HepG2 (cell line): ENCODE results near the gene CYLD. TPM values are rescaled to one million over a fixed set of nuclear protein-coding genes. Genes with fewer than 3 reads are reported as not detected.

Experiments
- ATAC-seq: fragments of 200-7000 bp; cut with Tn5 transposase; 3 replicates; pipeline ENCODE4 v1.9.1; 2020; ENCODE audit warnings: mild to moderate bottlenecking, moderate library complexity
- BruUV-seq: library from RNA; stranded (reverse); fragments of 400-500 nt; replicated peaks from 2 replicates; lab custom pipeline; 2021; lab: Mats Ljungman, UMichigan
- CTCF ChIA-PET: fragments of 300-600 bp; formaldehyde crosslinking; extraction: SDS; loops from one replicate; lab custom pipeline; 2021; ENCODE audit warnings: low total read pairs, inconsistent platforms, low intra/inter-chr PET ratio; lab: Yijun Ruan, JAX
- POLR2A ChIA-PET: fragments of 350-600 bp; sonication (Branson Sonifier 250); formaldehyde crosslinking; loops from one replicate; lab custom pipeline; 2020; ENCODE audit warnings: antibody characterized with exemption, inconsistent platforms; lab: Yijun Ruan, JAX
- DNase-seq: peaks from one replicate; pipeline ENCODE4 v3.0.0-alpha.2; 2015; ENCODE audit warnings: low spot score
- FAIRE-seq: peaks from 3 replicates; lab custom pipeline; 2011; peaks lifted over from hg19 to GRCh38; lab: Jason Lieb, UNC
- H2AFZ ChIP-seq: one replicate; pipeline ENCODE4 v1.6.1; 2011; ENCODE audit warnings: low read length, inconsistent platforms
- H3K27ac ChIP-seq: fragments of 300-600 bp; 3 replicates; pipeline ENCODE4 v1.8.0; 2011; ENCODE audit warnings: mixed run types, mild to moderate bottlenecking, mixed read lengths, low read length, inconsistent platforms; ENCODE audit not compliant: insufficient read depth; ENCODE audit errors: extremely low read length
- H3K27me3 ChIP-seq, 2 experiments: fragments of 200-600 bp in 1 of 2; 2 replicates in 1 of 2; 3 replicates in 1 of 2; pipeline versions ENCODE4 v1.6.0 to v1.8.0; 2011; ENCODE audit warnings: low read length in 2 of 2, mild to moderate bottlenecking in 2 of 2, moderate library complexity in 2 of 2, inconsistent platforms in 1 of 2; ENCODE audit not compliant: insufficient read depth in 2 of 2, control insufficient read depth in 1 of 2
- H3K36me3 ChIP-seq, 2 experiments: fragments of 200-600 bp in 1 of 2; replicated peaks in 1 of 2; 2 replicates in 1 of 2; 3 replicates in 1 of 2; pipeline versions ENCODE4 v1.5.1 to v1.8.0; 2011; ENCODE audit warnings: low read length in 2 of 2, inconsistent platforms in 1 of 2; ENCODE audit not compliant: insufficient read depth in 2 of 2, control insufficient read depth in 1 of 2
- H3K4me1 ChIP-seq: 2 replicates; pipeline ENCODE4 v1.5.1; 2012; ENCODE audit warnings: low read length, inconsistent platforms; ENCODE audit not compliant: insufficient read depth
- H3K4me2 ChIP-seq: 2 replicates; pipeline ENCODE4 v1.6.0; 2011; ENCODE audit warnings: low read depth, low read length, inconsistent platforms
- H3K4me3 ChIP-seq, 3 experiments: fragments of 200-600 bp in 1 of 3; sonication (generic), shearing (Covaris generic) in 1 of 3; replicated peaks in 1 of 3; 2 replicates each; pipeline ENCODE4 v1.5.1; 2011 to 2016; ENCODE audit warnings: low read length in 3 of 3, inconsistent platforms in 2 of 3, low read depth in 2 of 3, mild to moderate bottlenecking in 2 of 3, control low read depth in 1 of 3, mixed read lengths in 1 of 3; ENCODE audit not compliant: insufficient read depth in 1 of 3
- H3K79me2 ChIP-seq: one replicate; pipeline ENCODE4 v1.6.1; 2011; ENCODE audit warnings: low read length, inconsistent platforms; ENCODE audit not compliant: insufficient read depth
- H3K9ac ChIP-seq: 2 replicates; pipeline ENCODE4 v1.6.0; 2011; ENCODE audit warnings: mild to moderate bottlenecking, low read depth, low read length, inconsistent platforms; ENCODE audit not compliant: insufficient read depth
- H3K9me3 ChIP-seq: 2 replicates; pipeline ENCODE4 v1.5.1; 2012; ENCODE audit warnings: mild to moderate bottlenecking, low read length
- H4K20me1 ChIP-seq: 2 replicates; pipeline ENCODE4 v1.6.0; 2011; ENCODE audit warnings: inconsistent platforms, mild to moderate bottlenecking, low read length, moderate library complexity; ENCODE audit not compliant: insufficient read depth
- CBX1 ChIP-seq: IDR thresholded peaks from one replicate; pipeline ENCODE4 v1.6.1; 2016; ENCODE audit warnings: antibody characterized with exemption, low read depth
- CSRNP2 ChIP-seq: sonication (generic); formaldehyde crosslinking; conservative IDR thresholded peaks from 2 replicates; pipeline ENCODE4 v1.8.0; 2022; ENCODE audit warnings: low read depth, missing genetic modification reagents
- EEA1 ChIP-seq: sonication (generic); formaldehyde crosslinking; IDR thresholded peaks from 2 replicates; pipeline ENCODE4 v1.5.1; 2020; ENCODE audit warnings: mild to moderate bottlenecking, missing genetic modification reagents, borderline replicate concordance
- IRF1 ChIP-seq: sonication (generic); formaldehyde crosslinking; IDR thresholded peaks from 2 replicates; pipeline ENCODE4 v1.4.0; 2020; ENCODE audit warnings: low read depth, mild to moderate bottlenecking, missing genetic modification reagents
- KDM5B ChIP-seq: sonication (generic); formaldehyde crosslinking; IDR thresholded peaks from 2 replicates; pipeline ENCODE4 v1.4.0; 2020; ENCODE audit warnings: missing genetic modification reagents, mild to moderate bottlenecking, borderline replicate concordance
- MAFF ChIP-seq: IDR thresholded peaks from 2 replicates; pipeline ENCODE4 v1.6.1; 2011; ENCODE audit warnings: low read depth, low read length, improper control_type of control experiment
- MAFK ChIP-seq, 2 experiments: IDR thresholded peaks in 1 of 2; conservative IDR thresholded peaks in 1 of 2; 2 replicates each; pipeline ENCODE4 v1.6.1; 2011; ENCODE audit warnings: improper control_type of control experiment in 2 of 2, low read length in 2 of 2
- SOX6 ChIP-seq, 2 experiments: fragments of 450-650 bp in 1 of 2; sonication (generic) in 1 of 2; formaldehyde crosslinking in 1 of 2; IDR thresholded peaks; 2 replicates each; pipeline versions ENCODE4 v1.4.0 to v1.6.1; 2017 to 2020; ENCODE audit warnings: antibody characterized with exemption in 1 of 2, mild to moderate bottlenecking in 1 of 2, missing genetic modification reagents in 1 of 2
- ZNF556 ChIP-seq: sonication (generic); formaldehyde crosslinking; IDR thresholded peaks from 2 replicates; pipeline ENCODE4 v1.4.0; 2020; ENCODE audit warnings: mild to moderate bottlenecking, missing genetic modification reagents, borderline replicate concordance
- WGBS: methylation state at CpG from one replicate; pipeline ENCODE4 v1.1.6; 2017; ENCODE audit warnings: low lambda C conversion rate; 5-methylcytosine and 5-hydroxymethylcytosine counted together
- in situ Hi-C: cut with HindIII; loops from 2 replicates; pipeline ENCODE4 v1.10.0; 2017; ENCODE audit warnings: low pct_unique_long_range_greater_than_20kb; ENCODE audit not compliant: extremely low pct_ligation_motif_present
- intact Hi-C: fragments of 100-400 bp; cut with micrococcal nuclease; formaldehyde crosslinking; loops from one replicate; pipeline ENCODE4 v1.10.0; 2022; ENCODE audit not compliant: unreplicated experiment
- polyA plus RNA-seq, 8 experiments: library from polyadenylated mRNA; depleted of rRNA in 3 of 8; stranded (reverse) in 7 of 8; unstranded in 1 of 8; fragments of >200 nt; fragmentation: Illumina TruSeq in 4 of 8; extraction: Trizol in 4 of 8; gene quantifications; 2 replicates each; pipeline versions ENCODE4 v1.2.1 to v1.2.3, GENCODE V29; 2011 to 2016; ENCODE audit warnings: low read depth in 4 of 8, missing spikeins in 1 of 8, mixed read lengths in 1 of 8; ENCODE audit not compliant: insufficient read depth in 1 of 8
- total RNA-seq, 5 experiments: library from RNA; depleted of rRNA; stranded (reverse); fragments of >200 nt; fragmentation: Illumina TruSeq; extraction: Trizol; gene quantifications; 2 replicates each; pipeline ENCODE4 v1.2.3, GENCODE V29; 2016; ENCODE audit warnings: low read depth in 1 of 5

Gene CYLD
- total and polyA plus RNA-seq, 2 of the 13 experiments (the other 11 are each of a cell fraction or from before 2014, with no cell fraction given) = 6.1 to 11.4 TPM

DNA sequence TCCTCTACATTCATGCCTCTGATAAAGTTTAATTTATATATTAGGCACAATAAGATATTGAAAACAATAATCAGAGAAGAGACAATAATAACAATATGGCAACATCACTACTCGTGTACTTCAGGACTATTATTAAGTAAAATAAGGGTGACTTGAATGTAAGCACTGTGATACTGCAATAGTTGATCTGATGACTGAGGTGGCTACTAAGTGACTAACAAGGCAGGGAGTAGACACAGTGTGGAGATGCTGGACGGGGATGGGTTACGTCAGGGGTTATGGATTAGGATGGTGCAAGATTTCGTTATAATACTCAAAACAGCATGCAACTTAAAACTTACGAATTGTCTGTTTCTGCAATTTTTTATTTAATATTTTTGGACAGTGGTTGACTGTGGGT lies 32.5 kb downstream of the CYLD start (continued):
- TF ChIP-seq SOX6 (IDR thresholded peaks at IDR 0.05) (no peak), SOX6 (CRISPR knock-in tag; IDR thresholded peaks at IDR 0.05) (no peak)

- H3K79me2 ChIP-seq = no peaks in the 10 kb centered on the region
- no peak overlapping the region for H2AFZ ChIP-seq
- intact Hi-C loops (no loop called here), in situ Hi-C loops (no loop called here)
- no peak overlapping the region for H3K4me3 ChIP-seq
- H3K36me3 ChIP-seq = no peaks in the 10 kb centered on the region; a peak in 1 of 5 replicates
- DNase-seq (no peak), ATAC-seq (no peak), FAIRE-seq (no peak)
- BruUV-seq = no TSS peak
- H3K27me3 ChIP-seq = no peaks in the 10 kb centered on the region
- no peak overlapping the region for H3K27ac ChIP-seq
- H3K9me3 ChIP-seq = no peaks in the 10 kb centered on the region
- ChIA-PET CTCF (no interaction called here), POLR2A (no interaction called here)
- H3K4me2 ChIP-seq = no peak overlapping the region
- TF ChIP-seq MAFF (peak; percentile 70), CBX1 (no peak), MAFK (conservative IDR thresholded peaks at IDR 0.05 in 1 of 2, IDR thresholded peaks at IDR 0.05 in 1 of 2; ENCODE audit: low read length in 2 of 2) (peak; percentile 83 to 87)
- TF ChIP-seq, all 625 proteins: peak for 2
- 80% methylated on average over 3 of the region's 3 CpGs for WGBS
- H3K4me1 ChIP-seq = no peaks in the 10 kb centered on the region
- H3K9ac ChIP-seq = no peak overlapping the region
- H4K20me1 ChIP-seq = no peaks in the 10 kb centered on the region
Observed at GRCh38 chr16:50774960-50775359, 33.1 kb downstream of the CYLD start.

DNA sequence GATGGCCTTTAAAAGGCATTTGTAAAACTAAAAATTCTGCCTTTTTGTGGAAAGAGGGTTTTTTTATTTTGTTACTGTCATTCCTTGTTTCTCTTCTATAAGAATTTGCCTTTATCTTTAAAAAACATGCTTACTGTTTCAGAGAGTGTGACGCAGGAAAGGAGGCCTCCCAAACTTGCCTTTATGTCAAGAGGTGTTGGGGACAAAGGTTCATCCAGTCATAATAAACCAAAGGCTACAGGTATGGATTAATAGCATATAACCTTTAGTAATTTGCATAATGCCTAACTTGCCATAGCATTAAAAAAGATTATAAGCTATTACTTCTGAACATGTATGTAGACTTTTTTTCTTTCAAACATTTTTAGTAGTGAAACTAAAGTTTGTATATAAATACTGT lies 34.2 kb downstream of the CYLD start:
- ChIA-PET CTCF (no interaction called here), POLR2A (no interaction called here)
- 89% methylated on average over 1 of the region's 1 CpG for WGBS
- Histone ChIP-seq H2AFZ (no peak overlapping the region), H3K4me1 (no peaks in the 10 kb centered on the region), H3K4me3 (no peak overlapping the region), H3K9ac (no peak overlapping the region), H3K36me3 (no peaks in the 10 kb centered on the region; a peak in 1 of 5 replicates), H4K20me1 (no peaks in the 10 kb centered on the region), H3K27ac (no peak overlapping the region), H3K4me2 (no peak overlapping the region), H3K9me3 (no peaks in the 10 kb centered on the region), H3K27me3 (no peaks in the 10 kb centered on the region), H3K79me2 (no peaks in the 10 kb centered on the region)
- intact Hi-C loops = no loop called here
- TF ChIP-seq MAFF (no peak), EEA1 (CRISPR knock-in tag) (no peak), CSRNP2 (CRISPR knock-in tag) (no peak), IRF1 (CRISPR knock-in tag) (no peak), KDM5B (no peak), ZNF556 (CRISPR knock-in tag) (no peak)
- BruUV-seq = no TSS peak
- no peak for ATAC-seq
- in situ Hi-C loops = no loop called here
- no peak for FAIRE-seq
- DNase-seq = no peak
